CD8-positive, alpha-beta memory T cell (primary cell): ENCODE results near the gene POLR1G. TPM values are rescaled to one million over a fixed set of nuclear protein-coding genes. Genes with fewer than 3 reads are reported as not detected.

Experiments
- CTCF ChIA-PET: fragments of 350-600 bp; sonication (Branson Sonifier 250); formaldehyde crosslinking; loops from one replicate; lab custom pipeline; 2021; ENCODE audit warnings: antibody characterized with exemption; lab: Charles Lee
- POLR2A ChIA-PET: fragments of 350-600 bp; sonication (Branson Sonifier 250); formaldehyde crosslinking; loops from one replicate; lab custom pipeline; 2021; ENCODE audit warnings: antibody characterized with exemption; lab: Charles Lee
- DNase-seq, 5 donors: peaks; one replicate each; pipeline versions ENCODE4 v3.0.0 to v3.0.0-alpha.2; 2020 to 2022; ENCODE audit warnings: mixed read lengths in 1 of 5
- H3K27ac ChIP-seq: one replicate; pipeline ENCODE4 v1.7.0; 2013; ENCODE audit warnings: low read depth, mild to moderate bottlenecking, low read length, moderate library complexity
- H3K27me3 ChIP-seq: 2 replicates; pipeline ENCODE4 v1.7.0; 2013; ENCODE audit warnings: low read length, mild to moderate bottlenecking; ENCODE audit not compliant: insufficient read depth, poor library complexity, severe bottlenecking
- H3K36me3 ChIP-seq: 2 replicates; pipeline ENCODE4 v1.7.0; 2013; ENCODE audit warnings: mild to moderate bottlenecking, low read length, moderate library complexity; ENCODE audit not compliant: insufficient read depth
- H3K4me1 ChIP-seq: 2 replicates; pipeline ENCODE4 v1.7.0; 2013; ENCODE audit warnings: mild to moderate bottlenecking, low read length, moderate library complexity; ENCODE audit not compliant: insufficient read depth
- H3K4me3 ChIP-seq: 2 replicates; pipeline ENCODE4 v1.7.0; 2013; ENCODE audit warnings: mild to moderate bottlenecking, low read length
- H3K9me3 ChIP-seq: 2 replicates; pipeline ENCODE4 v1.7.0; 2013; ENCODE audit warnings: mild to moderate bottlenecking, low read length
- H3K27ac Mint-ChIP-seq, 8 donors: one replicate each; pipeline ENCODE4 v1.8.0; 2020 to 2021; ENCODE audit warnings: mixed read lengths in 8 of 8, mild to moderate bottlenecking in 6 of 8, inconsistent platforms in 3 of 8, moderate library complexity in 3 of 8
- H3K27me3 Mint-ChIP-seq, 2 donors: one replicate each; pipeline ENCODE4 v1.8.0; 2020 to 2021; ENCODE audit warnings: mixed read lengths in 2 of 2, mild to moderate bottlenecking in 1 of 2, moderate library complexity in 1 of 2
- H3K36me3 Mint-ChIP-seq, 3 donors: one replicate each; pipeline ENCODE4 v1.8.0; 2020 to 2021; ENCODE audit warnings: mixed read lengths in 3 of 3, inconsistent platforms in 1 of 3, mild to moderate bottlenecking in 1 of 3
- H3K4me1 Mint-ChIP-seq, 3 donors: one replicate each; pipeline ENCODE4 v1.8.0; 2020 to 2021; ENCODE audit warnings: mixed read lengths in 3 of 3, inconsistent platforms in 1 of 3, mild to moderate bottlenecking in 1 of 3
- H3K4me3 Mint-ChIP-seq, 7 donors: one replicate each; pipeline ENCODE4 v1.8.0; 2020 to 2021; ENCODE audit warnings: mixed read lengths in 7 of 7, mild to moderate bottlenecking in 6 of 7, moderate library complexity in 4 of 7, inconsistent platforms in 2 of 7
- H3K9me3 Mint-ChIP-seq, 5 donors: one replicate each; pipeline ENCODE4 v1.8.0; 2020 to 2022; ENCODE audit warnings: mixed read lengths in 5 of 5, mild to moderate bottlenecking in 3 of 5, moderate library complexity in 2 of 5, inconsistent platforms in 1 of 5
- polyA plus RNA-seq: library from polyadenylated mRNA; unstranded; fragments of 300-500 nt; fragmentation: Illumina TruSeq; gene quantifications from one replicate; pipeline ENCODE4 v1.2.3, GENCODE V29; 2021
- total RNA-seq, 2 experiments: library from RNA; stranded (reverse); gene quantifications; one replicate each; pipeline ENCODE4 v1.2.3, GENCODE V29; 2021

POLR1G gene
- total and polyA plus RNA-seq, 3 experiments from 2014 or later, result 2.2 to 27.4 (median 26.5) TPM

GRCh38 chr19:45451131-45451849 lies 44.8 kb downstream of the POLR1G start:
- Histone ChIP-seq H3K9me3 (no peaks in the 10 kb centered on the region), H3K36me3 (no peaks in the 10 kb centered on the region), H3K27me3 (no peaks in the 10 kb centered on the region), H3K27ac (peak overlapping the region; percentile 100), H3K4me1 (peaks cover 41% of the 10 kb centered on the region), H3K4me3 (peak overlapping the region; percentile 87)
- Mint-ChIP-seq H3K36me3 (peaks cover 3 to 21% (median 4%) of the 10 kb centered on the region in 3 donors), H3K9me3 (peaks cover 0 to 3% (median 0%) of the 10 kb centered on the region in 5 donors), H3K27ac (peak overlapping the region; percentile 97 to 100 (median 100)), H3K27me3 (peaks cover 0 to 13% of the 10 kb centered on the region in 2 donors), H3K4me1 (peaks cover 55 to 67% (median 63%) of the 10 kb centered on the region in 3 donors), H3K4me3 (peak overlapping the region; percentile 82 to 97 (median 91))
- ChIA-PET POLR2A (interaction anchor here (0.7 kb wide), 2 partner anchors 16 to 17 kb away, joined by 3 to 14 read pairs; partner anchors contain the start of gene FOSB), CTCF (interaction anchor here (0.9 to 1.6 kb wide), 3 partner anchors 12 to 54 kb away, joined by 3 to 9 read pairs (median 4); partner anchors contain the start of gene FOSB)
- DNase-seq, result peak; percentile 64 to 86 (median 77)

- H3K4me1 ChIP-seq, result peaks cover 46% of the 10 kb centered on the region
- Mint-ChIP-seq H3K4me1 (peaks cover 56 to 68% (median 65%) of the 10 kb centered on the region in 3 donors), H3K27me3 (peaks cover 0 to 13% of the 10 kb centered on the region in 2 donors), H3K4me3 (peak overlapping the region; percentile 82 to 97 (median 91)), H3K27ac (peak overlapping the region; percentile 97 to 100 (median 100)), H3K36me3 (peaks cover 3 to 18% (median 4%) of the 10 kb centered on the region in 3 donors), H3K9me3 (peaks cover 0 to 3% (median 0%) of the 10 kb centered on the region in 5 donors)
- peak overlapping the region; percentile 87 for H3K4me3 ChIP-seq
- H3K27me3 ChIP-seq, result no peaks in the 10 kb centered on the region
- POLR2A ChIA-PET, result interaction anchor here (0.7 kb wide), 2 partner anchors 15 to 16 kb away, joined by 3 to 14 read pairs; partner anchors contain the start of gene FOSB
- CTCF ChIA-PET, result interaction anchor here (0.9 to 1.6 kb wide), 4 partner anchors 12 to 54 kb away, joined by 3 to 9 read pairs (median 4); partner anchors contain the start of gene FOSB
- no peaks in the 10 kb centered on the region for H3K9me3 ChIP-seq
- H3K27ac ChIP-seq, result peak overlapping the region; percentile 100
- DNase-seq, result no peak
- no peaks in the 10 kb centered on the region for H3K36me3 ChIP-seq
Measured at GRCh38 chr19:45451850-45452387, 45.5 kb downstream of the POLR1G start.

DNA sequence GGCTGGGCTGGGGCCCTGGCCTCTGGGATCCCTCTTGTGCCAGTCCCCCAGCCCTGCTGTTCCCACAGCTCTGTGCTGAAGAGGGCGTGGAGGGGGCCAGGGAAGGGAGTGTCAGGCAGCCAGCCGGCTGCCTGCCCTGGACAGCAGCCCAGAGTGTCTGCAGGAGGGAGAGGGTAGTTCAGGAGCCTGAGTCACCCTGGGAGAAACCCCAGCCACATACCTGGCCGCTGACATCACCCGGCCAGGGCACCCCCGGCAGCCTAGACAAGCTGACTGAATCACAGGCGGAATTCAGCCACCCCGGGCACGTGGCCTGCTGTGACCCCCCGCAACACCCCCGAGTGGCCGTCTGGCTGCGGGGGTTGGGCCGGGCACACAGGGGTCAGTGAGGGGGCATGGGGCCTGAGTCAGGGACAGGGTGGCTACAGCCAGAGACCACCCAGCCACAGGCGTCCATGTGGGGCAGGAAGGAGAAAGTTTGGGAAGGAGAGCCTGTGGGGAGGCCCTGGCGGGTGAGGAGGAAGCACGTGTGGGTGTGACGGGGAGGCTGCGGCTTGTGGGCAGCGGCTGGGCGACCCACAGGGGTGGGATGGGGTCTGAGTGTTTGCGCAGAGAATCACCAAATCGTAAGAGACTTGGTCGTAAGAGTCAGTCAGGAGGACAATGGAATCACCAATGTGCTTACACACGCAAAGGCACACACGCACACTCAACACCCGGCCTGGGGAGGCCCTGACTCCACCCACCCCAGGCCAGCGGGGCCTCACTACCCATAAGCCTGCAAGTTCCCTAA lies 49.5 kb downstream of the POLR1G start:
- Histone ChIP-seq H3K4me1 (peaks cover 29% of the 10 kb centered on the region), H3K4me3 (no peak overlapping the region), H3K27ac (peak overlapping the region; percentile 45), H3K36me3 (no peaks in the 10 kb centered on the region), H3K9me3 (no peaks in the 10 kb centered on the region), H3K27me3 (no peaks in the 10 kb centered on the region)
- peak; percentile 61 to 86 (median 76) for DNase-seq
- ChIA-PET POLR2A (interaction anchor here (0.7 to 1.4 kb wide), 3 partner anchors 11 to 16 kb away, joined by 3 to 6 read pairs (median 5); no protein-coding TSS in a partner anchor), CTCF (interaction anchor here (0.8 to 2.2 kb wide), 5 partner anchors 11 to 30 kb away, joined by 3 to 6 read pairs (median 3); no protein-coding TSS in a partner anchor)
- peak overlapping the region; percentile 79 to 97 (median 90) for H3K27ac Mint-ChIP-seq
- H3K27me3 Mint-ChIP-seq, result peaks cover 2 to 8% of the 10 kb centered on the region in 2 donors
- H3K4me3 Mint-ChIP-seq, result peak overlapping the region; percentile 55 to 81 (median 67)
- H3K9me3 Mint-ChIP-seq, result no peaks in the 10 kb centered on the region
- peaks cover 33 to 38% (median 36%) of the 10 kb centered on the region in 3 donors for H3K4me1 Mint-ChIP-seq
- H3K36me3 Mint-ChIP-seq, result peaks cover 0 to 5% (median 0%) of the 10 kb centered on the region in 3 donors

- POLR2A ChIA-PET, result interaction anchor here (0.7 to 1.0 kb wide), 2 partner anchors 11 to 16 kb away, joined by 5 to 6 read pairs; no protein-coding TSS in a partner anchor
Measured at GRCh38 chr19:45456500-45456815, 50.0 kb downstream of the POLR1G start.

GRCh38 chr19:45457776-45458175 lies 51.3 kb downstream of the POLR1G start:
- Mint-ChIP-seq H3K27me3 (peaks cover 3 to 4% of the 10 kb centered on the region in 2 donors), H3K4me3 (peak overlapping the region in 1 of 7 donors; percentile 76), H3K9me3 (no peaks in the 10 kb centered on the region), H3K36me3 (no peaks in the 10 kb centered on the region), H3K27ac (peak overlapping the region in 4 of 8 donors; percentile 42 to 68 (median 56)), H3K4me1 (peaks cover 18 to 23% (median 22%) of the 10 kb centered on the region in 3 donors)
- no peak overlapping the region for H3K4me3 ChIP-seq
- no peak overlapping the region for H3K27ac ChIP-seq
- CTCF ChIA-PET, result interaction anchor here (1.2 to 2.4 kb wide), 2 partner anchors 21 to 28 kb away, joined by 5 to 8 read pairs; no protein-coding TSS in a partner anchor
- no peaks in the 10 kb centered on the region for H3K9me3 ChIP-seq
- H3K36me3 ChIP-seq, result no peaks in the 10 kb centered on the region
- H3K27me3 ChIP-seq, result no peaks in the 10 kb centered on the region
- H3K4me1 ChIP-seq, result peaks cover 16% of the 10 kb centered on the region
- POLR2A ChIA-PET, result interaction anchor here (1.2 kb wide), 1 partner anchor 11 kb away, joined by 5 read pairs; no protein-coding TSS in a partner anchor
- DNase-seq, result no peak

More at GRCh38 chr19:45456500-45456815, 50.0 kb downstream of the POLR1G start:
- CTCF ChIA-PET, result interaction anchor here (0.6 to 2.2 kb wide), 9 partner anchors 9 to 218 kb away, joined by 3 to 6 read pairs (median 3); no protein-coding TSS in a partner anchor
- H3K4me1 ChIP-seq, result peaks cover 24% of the 10 kb centered on the region
- H3K27ac ChIP-seq, result peak overlapping the region; percentile 45
- Mint-ChIP-seq H3K27ac (peak overlapping the region; percentile 79 to 97 (median 90)), H3K36me3 (no peaks in the 10 kb centered on the region), H3K4me1 (peaks cover 28 to 33% (median 32%) of the 10 kb centered on the region in 3 donors), H3K27me3 (peaks cover 3 to 4% of the 10 kb centered on the region in 2 donors), H3K4me3 (peak overlapping the region; percentile 55 to 81 (median 67)), H3K9me3 (no peaks in the 10 kb centered on the region)
- H3K9me3 ChIP-seq, result no peaks in the 10 kb centered on the region
- no peak overlapping the region for H3K4me3 ChIP-seq
- DNase-seq, result no peak
- H3K36me3 ChIP-seq, result no peaks in the 10 kb centered on the region
- H3K27me3 ChIP-seq, result no peaks in the 10 kb centered on the region

Other genes with a start within 250 kb of the POLR1G start
- gene NKPD1, start 245.7 kb upstream of the POLR1G start, total RNA-seq, result under 1 TPM; 0.13 to 0.18 TPM
- 0.20 TPM for gene NKPD1, start 245.7 kb upstream of the POLR1G start, polyA plus RNA-seq
- gene TRAPPC6A, start 228.4 kb upstream of the POLR1G start, total RNA-seq, result 10 to 100 TPM; 22.7 to 24.3 TPM
- 151 TPM for gene TRAPPC6A, start 228.4 kb upstream of the POLR1G start, polyA plus RNA-seq
- 10 to 100 TPM; 12.4 TPM for gene BLOC1S3, start 227.9 kb upstream of the POLR1G start, total RNA-seq
- gene BLOC1S3, start 227.9 kb upstream of the POLR1G start, polyA plus RNA-seq, result 19.9 TPM
- gene EXOC3L2, start 161.2 kb upstream of the POLR1G start, total RNA-seq, result not detected
- gene EXOC3L2, start 161.2 kb upstream of the POLR1G start, polyA plus RNA-seq, result not detected
- gene MARK4, start 155.4 kb upstream of the POLR1G start, total RNA-seq, result 10 to 100 TPM; 20.2 to 21.2 TPM
- 2.6 TPM for gene MARK4, start 155.4 kb upstream of the POLR1G start, polyA plus RNA-seq
- gene CKM, start 83.8 kb upstream of the POLR1G start, total RNA-seq, result not detected
- 0.13 TPM for gene CKM, start 83.8 kb upstream of the POLR1G start, polyA plus RNA-seq
- not detected for gene KLC3, start 65.9 kb upstream of the POLR1G start, total RNA-seq
- not detected for gene KLC3, start 65.9 kb upstream of the POLR1G start, polyA plus RNA-seq
- 10 to 100 TPM; 22.0 to 23.9 TPM for gene ERCC2, start 36.1 kb upstream of the POLR1G start, total RNA-seq
- 7.8 TPM for gene ERCC2, start 36.1 kb upstream of the POLR1G start, polyA plus RNA-seq
- 1 to 10 TPM; 3.9 to 4.3 TPM for gene PPP1R13L, start 1.6 kb upstream of the POLR1G start, total RNA-seq
- 0.83 TPM for gene PPP1R13L, start 1.6 kb upstream of the POLR1G start, polyA plus RNA-seq
- gene ERCC1, start 17.3 kb downstream of the POLR1G start, total RNA-seq, result 10 to 100 TPM; 75.7 to 82.6 TPM
- 47.5 TPM for gene ERCC1, start 17.3 kb downstream of the POLR1G start, polyA plus RNA-seq
- gene FOSB, start 61.4 kb downstream of the POLR1G start, total RNA-seq, result 10 to 100 TPM; 21.6 to 22.1 TPM
- 48.2 TPM for gene FOSB, start 61.4 kb downstream of the POLR1G start, polyA plus RNA-seq
- gene RTN2, start 90.4 kb downstream of the POLR1G start, total RNA-seq, result 1 to 10 TPM; 2.7 to 3.7 TPM
- 0.71 TPM for gene RTN2, start 90.4 kb downstream of the POLR1G start, polyA plus RNA-seq
- gene PPM1N, start 91.8 kb downstream of the POLR1G start, total RNA-seq, result 1 to 10 TPM; 2.5 to 3.3 TPM
- gene PPM1N, start 91.8 kb downstream of the POLR1G start, polyA plus RNA-seq, result 4.6 TPM
- gene VASP, start 100.8 kb downstream of the POLR1G start, total RNA-seq, result 100 to 1,000 TPM; 154 to 170 TPM
- gene VASP, start 100.8 kb downstream of the POLR1G start, polyA plus RNA-seq, result 61.8 TPM
- gene OPA3, start 178.2 kb downstream of the POLR1G start, total RNA-seq, result 10 to 100 TPM; 14.2 to 17.5 TPM
- 18.1 TPM for gene OPA3, start 178.2 kb downstream of the POLR1G start, polyA plus RNA-seq
- not detected for gene GPR4, start 195.6 kb downstream of the POLR1G start, total RNA-seq
- not detected for gene GPR4, start 195.6 kb downstream of the POLR1G start, polyA plus RNA-seq
- gene EML2, start 232.8 kb downstream of the POLR1G start, total RNA-seq, result 100 to 1,000 TPM; 122 to 128 TPM
- gene EML2, start 232.8 kb downstream of the POLR1G start, polyA plus RNA-seq, result 18.8 TPM